Aorta (tissue), 5 donors: Measurements from ENCODE around the gene CRY1. TPM values are rescaled to one million over a fixed set of nuclear protein-coding genes. Genes with fewer than 3 reads are reported as not detected.
A peak's percentile ranks its signal among the peaks of the same experiment; 100 is the strongest.

ENCODE experiments used
- ATAC-seq: fragments of 200-7000 bp; cut with Tn5 transposase; one replicate; pipeline ENCODE4 v1.9.1; 2022; ENCODE audit warnings: moderate library complexity; ENCODE audit not compliant: low FRiP score
- DNase-seq, 2 donors: peaks; one replicate each; pipeline ENCODE4 v3.0.0-alpha.2; 2020
- H3K27ac ChIP-seq, 2 donors: one replicate each; pipeline ENCODE4 v1.5.1; 2013; ENCODE audit warnings: low read length in 2 of 2, mild to moderate bottlenecking in 2 of 2, moderate library complexity in 2 of 2, control low read depth in 1 of 2, inconsistent platforms in 1 of 2, low read depth in 1 of 2
- H3K27me3 ChIP-seq, 2 donors: one replicate each; pipeline ENCODE4 v1.6.1; 2013; ENCODE audit warnings: control low read depth in 1 of 2, low read length in 1 of 2, mild to moderate bottlenecking in 1 of 2, moderate library complexity in 1 of 2; ENCODE audit not compliant: insufficient read depth in 2 of 2, control insufficient read depth in 1 of 2
- H3K36me3 ChIP-seq, 2 donors: one replicate each; pipeline ENCODE4 v1.6.1; 2013; ENCODE audit warnings: control low read depth in 1 of 2, low read length in 1 of 2, mild to moderate bottlenecking in 1 of 2; ENCODE audit not compliant: insufficient read depth in 2 of 2, control insufficient read depth in 1 of 2
- H3K4me1 ChIP-seq, 2 donors: one replicate each; pipeline ENCODE4 v1.6.1; 2013; ENCODE audit warnings: low read length in 2 of 2, control low read depth in 1 of 2, mild to moderate bottlenecking in 1 of 2, moderate library complexity in 1 of 2; ENCODE audit not compliant: insufficient read depth in 2 of 2, control insufficient read depth in 1 of 2
- H3K4me3 ChIP-seq, 2 donors: one replicate each; pipeline ENCODE4 v1.5.1; 2013; ENCODE audit warnings: low read length in 2 of 2, control low read depth in 1 of 2, mild to moderate bottlenecking in 1 of 2
- H3K9me3 ChIP-seq: one replicate; pipeline ENCODE4 v1.6.1; 2013; ENCODE audit warnings: mild to moderate bottlenecking, low read length; ENCODE audit not compliant: control insufficient read depth
- WGBS, 2 donors: extraction: QIAGEN DNeasy Blood & Tissue Kit; methylation state at CpG; one replicate each; pipeline ENCODE4 v1.1.7; 2013; 5-methylcytosine and 5-hydroxymethylcytosine counted together
- intact Hi-C, 2 donors: fragments of 100-400 bp; cut with DNase I; formaldehyde crosslinking; loops; one replicate each; pipeline versions ENCODE4 v1.14.2 to v1.15.0; 2022
- long read RNA-seq, 2 donors: library from polyadenylated mRNA; unstranded; transcript quantifications; one replicate each; pipeline ENCODE4 v2.0.0, GENCODE V29; 2020 to 2021
- polyA plus RNA-seq, 2 donors: library from polyadenylated mRNA; stranded (reverse); fragments of 200-250 nt; gene quantifications; one replicate each; pipeline ENCODE4 v1.2.3, GENCODE V29; 2013
- total RNA-seq, 2 donors: library from RNA; stranded (reverse); fragmentation: NEBNext Ultra II Directional; extraction: Animal tissue kit (Norgen Biotek cat#: 25700); gene quantifications; one replicate each; pipeline ENCODE4 v1.2.1, GENCODE V29; 2021
- donor health status: healthy with polysubstance abuse.
- donor health status: Bipolar disorder and iron deficiency.
- donor health status: DM: no; HTN: no; CAD: no.
- donor health status: DM: no; HTN: no; CAD: no.
- donor health status: DM: yes; HTN: yes; CAD: no.

The CRY1 gene
- total RNA-seq (10 to 100 TPM; 22.0 to 40.6 TPM), polyA plus RNA-seq (1 to 10 TPM; 7.5 to 8.7 TPM)
- long read RNA-seq, donor 1, transcript CRY1-201 (13 exons, 3,267 nt): major isoform, 47 of 102 reads
- long read RNA-seq, donor 1, partial matches to known transcripts: 14 of 102 reads
- long read RNA-seq, donor 1, other reads (novel, unspliced or antisense): 41 of 102 reads
- long read RNA-seq, donor 2, transcript CRY1-201 (13 exons, 3,267 nt): major isoform, 13 of 20 reads
- long read RNA-seq, donor 2, partial matches to known transcripts: 3 of 20 reads
- long read RNA-seq, donor 2, other reads (novel, unspliced or antisense): 4 of 20 reads

- peak within 1 kb of the TSS; percentile 91 to 98 for H3K27ac ChIP-seq
- H3K4me1 ChIP-seq: no peaks in the 10 kb centered on the region
- no peaks in the 10 kb centered on the region for H3K36me3 ChIP-seq
- intact Hi-C loops: loop anchor here (1.0 to 10.0 kb wide), 5 partner anchors 66 to 319 kb away; partner anchors contain the start of genes RIC8B (in 1 of the 2) and TMEM263 (in 1 of the 2)
- ATAC-seq (peak; percentile 96), DNase-seq (peak; percentile 98)
- H3K4me3 ChIP-seq: peak within 1 kb of the TSS; percentile 58 to 61
- WGBS, 2 donors: 0% methylated on average over 74 of the region's 74 CpGs
- no peaks in the 10 kb centered on the region for H3K9me3 ChIP-seq
- no peaks in the 10 kb centered on the region for H3K27me3 ChIP-seq
These were observed at the start of gene CRY1 for GRCh38 chr12:107093417-107094182. Gene CRY1 (minus strand): TSS chr12:107093549. CDS start chr12:107092961, 588 bp downstream.

GRCh38 chr12:107139787-107140186, 46.4 kb upstream of the CRY1 start:
- intact Hi-C loops: no loop called here
- DNase-seq (no peak), ATAC-seq (no peak)
- Histone ChIP-seq H3K27ac (no peak overlapping the region), H3K4me1 (no peaks in the 10 kb centered on the region), H3K27me3 (no peaks in the 10 kb centered on the region), H3K36me3 (no peaks in the 10 kb centered on the region), H3K4me3 (no peak overlapping the region), H3K9me3 (peaks cover 1% of the 10 kb centered on the region)
- 79 to 84% methylated on average over 1 of the region's 1 CpG for WGBS, 2 donors

- no peak overlapping the region for H3K27ac ChIP-seq
- H3K4me1 ChIP-seq: no peaks in the 10 kb centered on the region
- intact Hi-C loops: no loop called here
- no peaks in the 10 kb centered on the region for H3K36me3 ChIP-seq
- ATAC-seq (no peak), DNase-seq (no peak)
- 88 to 94% methylated on average over 3 of the region's 3 CpGs for WGBS, 2 donors
- no peaks in the 10 kb centered on the region for H3K27me3 ChIP-seq
- H3K9me3 ChIP-seq: peaks cover 1% of the 10 kb centered on the region
- H3K4me3 ChIP-seq: no peak overlapping the region
These were observed 45.6 kb upstream of the CRY1 start for GRCh38 chr12:107138990-107139389.

DNA sequence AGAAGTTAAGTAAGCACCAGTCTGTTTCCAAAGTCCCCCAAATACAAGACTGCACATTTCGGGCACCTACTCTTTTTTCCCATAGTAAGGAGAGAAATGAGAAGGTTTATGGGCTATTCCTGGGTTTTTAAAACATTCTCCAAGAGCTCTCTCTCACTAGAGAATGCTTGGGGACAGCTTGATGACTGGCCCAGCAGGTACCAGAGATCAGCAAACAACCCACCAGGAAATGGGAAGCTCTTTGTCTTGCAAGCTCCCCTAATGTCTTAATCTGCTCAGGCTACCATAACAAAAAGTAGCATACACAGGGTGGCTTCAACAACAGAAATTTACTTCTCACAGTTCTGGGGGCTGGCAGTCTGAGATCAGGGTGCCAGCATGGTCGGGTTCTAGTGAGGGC, 41.8 kb upstream of the CRY1 start:
- 93 to 100% methylated on average over 2 of the region's 2 CpGs for WGBS, 2 donors
- H3K4me3 ChIP-seq: no peak overlapping the region
- no peaks in the 10 kb centered on the region for H3K27me3 ChIP-seq
- peaks cover 1% of the 10 kb centered on the region for H3K9me3 ChIP-seq
- ATAC-seq (no peak), DNase-seq (no peak)
- H3K36me3 ChIP-seq: no peaks in the 10 kb centered on the region
- H3K27ac ChIP-seq: no peak overlapping the region
- intact Hi-C loops: no loop called here
- H3K4me1 ChIP-seq: no peaks in the 10 kb centered on the region

DNA sequence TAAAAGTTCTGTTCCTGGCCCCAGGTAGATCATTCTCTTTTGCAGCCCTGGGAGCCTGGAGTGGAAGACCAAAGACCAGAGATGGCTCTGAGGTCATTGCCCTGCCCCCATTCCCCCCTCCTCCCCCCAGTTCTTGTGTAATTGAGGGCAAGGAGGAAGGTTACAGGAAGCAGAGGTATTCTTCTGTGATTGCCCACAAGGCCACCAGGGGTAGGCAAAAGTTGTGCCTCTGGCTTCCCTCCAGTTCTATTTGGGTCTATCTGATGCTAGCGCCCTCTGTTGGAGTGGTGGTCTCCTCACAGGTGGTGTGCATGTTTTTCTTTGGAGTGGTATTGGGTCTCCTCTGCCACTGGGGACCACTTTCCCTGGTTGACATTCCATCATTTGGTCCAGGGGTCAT, 41.2 kb upstream of the CRY1 start:
- ATAC-seq (no peak), DNase-seq (no peak)
- Histone ChIP-seq H3K9me3 (peaks cover 1% of the 10 kb centered on the region), H3K4me1 (no peaks in the 10 kb centered on the region), H3K27me3 (no peaks in the 10 kb centered on the region), H3K4me3 (no peak overlapping the region), H3K36me3 (no peaks in the 10 kb centered on the region), H3K27ac (no peak overlapping the region)
- intact Hi-C loops: loop anchor here in 1 of 2 donors (5.0 kb wide), 1 partner anchor 473 kb away; no protein-coding TSS in a partner anchor
- 55 to 79% methylated on average over 1 of the region's 1 CpG for WGBS, 2 donors

DNA sequence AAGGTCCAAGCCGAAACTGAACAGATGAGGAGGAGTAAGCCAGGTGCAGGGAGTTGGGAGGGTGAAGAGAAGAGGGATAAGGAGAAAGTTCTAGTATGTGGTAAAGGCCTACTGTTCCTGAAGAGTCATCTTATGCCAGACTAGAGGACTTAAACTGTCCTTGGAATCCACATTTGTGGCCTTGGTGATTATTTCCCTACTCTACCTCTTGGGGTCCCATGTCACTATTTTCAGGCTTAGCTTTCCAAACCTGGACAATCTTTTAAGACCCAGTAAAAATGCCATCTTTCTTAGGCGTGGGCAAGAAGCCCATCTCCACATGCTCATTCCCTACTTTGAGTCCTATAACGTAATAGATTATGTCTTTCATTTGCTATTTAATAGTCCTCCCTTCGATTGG, 40.1 kb upstream of the CRY1 start:
- intact Hi-C loops: loop anchor here in 1 of 2 donors (5.0 kb wide), 1 partner anchor 474 kb away; no protein-coding TSS in a partner anchor
- DNase-seq: no peak
- ATAC-seq: no peak
- 89 to 91% methylated on average over 4 of the region's 4 CpGs for WGBS, 2 donors
- Histone ChIP-seq H3K27ac (no peak overlapping the region), H3K4me1 (no peaks in the 10 kb centered on the region), H3K9me3 (no peaks in the 10 kb centered on the region), H3K27me3 (no peaks in the 10 kb centered on the region), H3K4me3 (no peak overlapping the region), H3K36me3 (no peaks in the 10 kb centered on the region)

DNA sequence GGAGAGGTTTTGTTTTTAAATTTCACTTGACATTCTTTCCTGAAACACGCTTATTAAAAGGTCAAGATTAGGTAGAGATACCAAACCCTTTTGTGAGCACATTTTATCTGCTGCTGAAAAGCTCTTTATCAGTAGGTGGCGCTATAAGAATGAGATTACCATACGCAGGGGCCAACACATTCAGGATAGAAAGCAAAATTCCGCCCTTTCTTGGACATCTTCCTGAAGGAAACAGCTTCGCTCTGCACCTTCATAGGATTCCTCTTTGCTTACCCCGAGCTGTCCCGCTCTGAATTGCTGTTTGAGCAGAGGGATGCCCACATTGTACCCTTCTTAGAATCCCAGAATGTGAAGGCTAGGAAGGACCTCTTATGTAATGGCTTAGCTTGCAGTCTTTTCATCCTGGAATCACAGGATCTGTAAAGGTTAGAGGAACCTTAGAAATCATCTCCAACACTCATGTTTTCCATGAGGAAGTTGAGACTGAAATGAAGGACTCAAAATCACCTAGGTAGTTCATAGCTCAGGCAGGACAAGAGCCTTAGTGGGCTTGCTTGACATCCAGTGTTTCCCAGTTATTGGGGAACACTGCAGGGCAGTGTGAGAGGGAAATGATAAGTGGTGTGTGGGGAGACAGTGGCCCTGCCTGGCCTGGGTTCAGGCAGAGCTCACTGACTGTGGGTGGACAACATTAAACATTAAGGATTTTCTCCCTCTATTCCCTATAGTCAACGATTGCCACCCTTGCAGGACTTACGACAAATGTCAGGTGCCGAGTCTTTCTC, 38.7 kb upstream of the CRY1 start:
- H3K27ac ChIP-seq: no peak overlapping the region
- WGBS, 2 donors: 29 to 31% methylated on average over 10 of the region's 10 CpGs
- no peaks in the 10 kb centered on the region for H3K4me1 ChIP-seq
- intact Hi-C loops: loop anchor here (1.0 to 5.0 kb wide), 2 partner anchors 475 kb away; no protein-coding TSS in a partner anchor
- H3K4me3 ChIP-seq: no peak overlapping the region
- H3K27me3 ChIP-seq: no peaks in the 10 kb centered on the region
- DNase-seq (no peak), ATAC-seq (no peak)
- no peaks in the 10 kb centered on the region for H3K9me3 ChIP-seq
- H3K36me3 ChIP-seq: no peaks in the 10 kb centered on the region

GRCh38 chr12:107130830-107131611, 37.7 kb upstream of the CRY1 start:
- no peak overlapping the region for H3K4me3 ChIP-seq
- H3K27me3 ChIP-seq: no peaks in the 10 kb centered on the region
- H3K27ac ChIP-seq: no peak overlapping the region
- no peaks in the 10 kb centered on the region for H3K9me3 ChIP-seq
- no peak for DNase-seq
- H3K36me3 ChIP-seq: no peaks in the 10 kb centered on the region
- ATAC-seq: no peak
- 69 to 74% methylated on average over 6 of the region's 6 CpGs for WGBS, 2 donors
- H3K4me1 ChIP-seq: no peaks in the 10 kb centered on the region
- intact Hi-C loops: loop anchor here in 1 of 2 donors (5.0 kb wide), 1 partner anchor 476 kb away; no protein-coding TSS in a partner anchor
